ENCODE measurements around the gene FLYWCH1.

Gene FLYWCH1

DNA sequence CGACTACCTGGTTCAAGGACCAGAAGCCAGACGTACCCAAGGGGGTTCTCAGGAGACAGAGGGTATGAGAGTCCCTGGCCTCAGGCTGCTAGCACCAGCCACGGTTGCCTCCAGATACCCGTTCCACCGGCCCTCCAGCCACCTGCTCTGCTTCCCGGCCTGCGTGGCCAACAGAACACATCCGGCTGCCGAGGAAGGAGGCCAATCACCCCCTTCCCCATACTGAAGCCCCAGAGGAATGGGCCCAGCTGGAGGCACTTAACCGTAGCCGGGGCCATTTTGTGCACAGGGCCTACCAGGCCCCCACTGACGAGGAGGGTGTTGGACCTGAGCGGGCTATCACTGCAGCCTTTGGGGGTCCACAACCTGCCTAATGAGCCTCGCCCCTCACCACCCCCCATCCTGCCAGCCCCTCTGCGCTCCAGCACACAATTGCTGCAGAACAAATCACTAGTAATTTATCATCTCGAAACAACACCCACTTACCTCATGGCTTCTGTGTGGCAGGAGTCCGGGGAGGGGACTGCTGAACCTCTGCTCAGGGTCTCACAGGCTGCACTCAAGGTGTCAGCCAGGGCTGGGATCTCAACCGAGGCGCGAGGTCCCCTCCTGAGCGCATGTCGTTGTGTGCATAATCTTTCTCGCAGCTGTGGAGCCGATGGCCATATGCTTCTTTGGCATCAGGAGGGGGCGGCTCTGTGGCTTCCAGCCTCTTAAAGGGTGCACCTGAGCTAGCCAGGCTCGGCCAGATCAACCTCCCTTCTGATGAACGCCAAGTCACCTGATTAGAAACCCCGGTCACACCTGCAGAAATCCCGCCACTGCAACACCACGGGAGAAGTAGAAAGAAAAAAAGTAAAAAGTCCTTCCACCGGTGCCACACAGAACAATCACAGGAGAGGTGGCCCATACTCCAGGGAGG is 42.2 kb downstream of the FLYWCH1 start:
- DNase-seq (ENCODE audit: low read depth in 2 of 2): no peak

DNA sequence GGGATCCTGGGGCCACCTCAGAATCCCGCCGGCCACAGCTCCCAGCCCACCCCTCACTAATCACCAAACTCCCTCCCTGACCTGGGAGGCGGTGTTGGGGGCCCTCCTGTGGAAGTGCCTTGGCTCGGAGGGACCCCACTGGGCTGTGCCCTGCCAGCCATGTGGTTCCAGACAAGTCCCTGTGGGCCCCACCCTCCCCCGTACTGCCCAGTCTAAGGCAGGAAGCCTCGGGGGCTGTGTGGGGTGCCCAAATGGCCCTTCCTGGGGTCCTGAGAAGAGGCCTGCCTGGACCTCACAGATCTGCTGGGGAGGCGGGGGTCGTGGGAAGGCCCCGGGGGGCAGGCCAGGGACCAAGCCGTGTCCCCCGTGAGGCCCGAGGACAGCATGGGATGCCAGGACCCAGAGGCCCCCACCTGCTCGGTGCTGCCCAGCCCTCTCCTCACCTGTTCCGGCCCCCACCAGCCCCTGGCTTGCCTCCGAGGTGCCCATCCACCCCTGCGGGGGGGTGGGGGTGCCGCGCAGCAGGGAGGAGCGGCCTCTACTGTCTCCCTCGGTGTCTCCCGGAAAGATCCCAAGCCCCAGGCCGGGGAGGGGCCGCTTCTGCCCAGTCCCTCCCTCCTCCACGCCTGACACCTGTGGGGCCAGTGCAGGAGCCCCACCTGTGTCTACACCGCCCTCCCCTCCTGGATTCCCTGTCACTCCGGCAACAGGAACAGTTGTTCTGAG is 43.1 kb downstream of the FLYWCH1 start:
- DNase-seq (ENCODE audit: low read depth in 2 of 2): no peak

DNA sequence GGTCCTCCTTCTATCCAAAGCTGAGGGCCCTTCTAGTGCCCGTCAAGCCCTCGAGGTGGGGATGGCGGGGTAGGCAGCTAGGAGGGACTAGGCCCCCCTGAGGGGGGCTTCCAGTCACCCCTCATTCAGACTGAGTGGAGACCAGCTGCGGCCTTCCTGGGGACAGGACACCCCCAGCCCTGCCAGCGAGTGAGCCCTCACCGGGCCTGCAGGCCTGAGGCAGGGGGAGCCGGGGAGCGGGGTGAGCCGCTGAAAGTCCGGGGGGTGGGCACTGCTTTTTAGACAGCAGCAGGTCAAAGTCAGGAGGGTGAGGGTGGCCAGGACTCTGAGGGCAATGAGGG is 43.7 kb downstream of the FLYWCH1 start:
- no peak for DNase-seq (ENCODE audit: low read depth in 2 of 2)

DNA sequence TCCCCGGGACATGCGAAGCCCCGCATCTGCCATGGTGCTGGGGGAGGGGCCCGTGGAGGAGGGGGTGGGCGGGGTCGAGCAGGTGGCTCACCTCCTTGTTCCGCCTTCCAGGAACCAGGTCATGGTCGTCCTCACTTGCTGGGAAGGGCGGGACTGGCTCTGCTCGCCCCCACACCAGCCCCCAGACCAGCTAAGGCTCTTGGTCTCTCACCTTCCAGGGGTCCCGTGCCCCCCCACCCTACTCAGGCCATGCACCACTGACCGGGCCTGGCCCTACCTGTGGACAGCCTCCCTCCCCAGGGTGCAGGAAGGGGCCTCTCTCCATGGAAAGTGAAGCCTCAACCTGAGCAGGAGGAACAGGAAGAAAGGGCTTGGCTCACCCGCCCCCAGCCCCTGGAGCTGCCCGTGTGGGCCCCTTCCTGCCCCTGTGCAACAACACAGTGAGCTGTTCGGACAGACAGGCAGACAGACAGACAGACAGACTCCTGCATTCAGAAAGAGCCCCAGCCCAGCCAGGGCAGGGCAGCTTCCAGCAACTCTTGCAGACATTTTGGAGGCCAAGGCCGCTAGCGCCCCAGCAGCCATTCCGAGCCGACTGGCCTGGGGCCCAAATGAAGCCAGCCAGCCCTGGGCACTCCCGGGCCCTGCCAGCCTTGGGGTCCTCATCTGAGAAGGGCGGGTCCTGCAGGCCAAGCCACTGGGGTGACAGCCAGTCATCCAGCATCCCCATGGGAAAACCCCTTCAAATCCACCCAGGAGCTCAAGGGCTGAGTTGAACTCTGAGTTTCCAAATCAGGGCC is 44.2 kb downstream of the FLYWCH1 start:
- no peak for DNase-seq (ENCODE audit: low read depth in 2 of 2)

DNA sequence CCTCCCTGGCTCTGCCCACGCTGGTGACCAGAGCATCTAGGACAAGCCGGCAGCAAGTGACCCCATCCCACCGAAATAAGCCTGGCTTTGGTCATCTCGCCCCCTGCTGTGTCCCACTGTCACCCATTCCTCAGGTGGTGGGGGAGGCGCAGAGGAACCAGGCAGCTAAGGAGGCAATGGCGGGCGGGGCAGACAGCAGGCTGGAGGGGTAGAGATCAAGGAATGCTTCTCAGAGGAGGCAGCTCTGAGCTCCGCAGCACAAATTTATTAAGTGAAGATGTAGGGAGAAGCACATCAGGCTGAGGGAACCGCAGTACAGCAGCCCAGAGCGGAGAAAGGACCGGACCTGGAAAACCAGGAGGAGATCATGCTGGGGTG is 44.8 kb downstream of the FLYWCH1 start:
- no peak for DNase-seq (ENCODE audit: low read depth in 2 of 2)

DNA sequence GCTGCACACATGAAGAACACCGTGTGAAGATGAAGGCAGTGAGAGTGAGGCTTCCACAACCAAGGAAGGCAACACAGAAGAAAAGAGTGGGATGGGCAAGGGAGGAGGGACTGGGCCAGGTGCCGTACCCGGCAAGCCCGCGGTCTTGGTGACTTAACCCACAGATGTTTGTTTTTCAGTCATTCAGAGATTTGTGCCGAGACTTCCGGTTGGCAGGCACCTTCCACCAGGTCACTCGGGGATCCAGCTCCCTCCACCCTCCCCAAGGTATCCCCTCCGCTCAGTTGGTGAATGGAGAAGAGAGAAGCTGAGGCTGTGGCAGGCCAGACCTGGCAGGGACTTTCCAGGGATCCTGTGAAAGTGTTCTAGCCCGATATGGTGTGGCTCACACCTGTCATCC is 47.5 kb downstream of the FLYWCH1 start:
- DNase-seq (ENCODE audit: low read depth in 2 of 2): no peak

DNA sequence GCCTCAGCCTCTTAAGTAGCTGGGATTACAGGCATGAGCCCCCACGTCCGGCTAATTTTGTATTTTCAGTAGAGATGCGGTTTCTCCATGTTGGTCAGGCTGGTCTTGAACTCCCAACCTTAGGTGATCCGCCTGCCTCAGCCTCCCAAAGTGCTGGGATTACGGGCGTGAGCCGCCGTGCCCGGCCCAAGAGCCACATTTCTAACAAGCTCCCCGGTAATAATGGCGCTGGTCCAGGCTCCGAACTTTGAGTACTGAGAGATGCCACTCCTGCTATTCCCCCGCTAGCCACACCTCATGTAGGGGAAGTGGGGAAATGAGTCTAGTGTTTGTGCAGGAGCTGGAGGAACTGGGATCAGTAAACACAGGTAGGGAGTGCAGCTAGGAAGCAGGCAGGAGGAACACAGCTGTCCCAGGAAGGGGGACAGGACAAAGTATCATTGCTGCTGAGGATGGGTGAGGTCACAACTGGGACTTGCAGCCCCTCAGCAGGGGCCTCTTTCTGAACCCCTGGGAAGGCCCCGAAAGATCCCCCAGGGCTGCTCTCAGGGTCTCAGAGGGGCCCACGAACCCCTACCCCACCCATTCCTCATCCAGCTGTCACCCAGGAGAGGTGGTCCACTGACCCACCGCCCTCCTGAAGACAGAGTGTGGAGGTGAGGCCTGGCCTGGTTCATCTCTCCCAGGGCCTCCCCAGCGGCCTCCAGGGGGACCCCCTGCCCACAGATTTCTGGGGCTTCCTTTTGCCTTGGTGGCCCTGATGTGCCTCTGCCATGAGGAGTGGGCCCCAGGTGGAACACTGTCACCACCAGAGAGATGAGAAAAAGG is 48.7 kb downstream of the FLYWCH1 start:
- no peak for DNase-seq (ENCODE audit: low read depth in 2 of 2)

DNA sequence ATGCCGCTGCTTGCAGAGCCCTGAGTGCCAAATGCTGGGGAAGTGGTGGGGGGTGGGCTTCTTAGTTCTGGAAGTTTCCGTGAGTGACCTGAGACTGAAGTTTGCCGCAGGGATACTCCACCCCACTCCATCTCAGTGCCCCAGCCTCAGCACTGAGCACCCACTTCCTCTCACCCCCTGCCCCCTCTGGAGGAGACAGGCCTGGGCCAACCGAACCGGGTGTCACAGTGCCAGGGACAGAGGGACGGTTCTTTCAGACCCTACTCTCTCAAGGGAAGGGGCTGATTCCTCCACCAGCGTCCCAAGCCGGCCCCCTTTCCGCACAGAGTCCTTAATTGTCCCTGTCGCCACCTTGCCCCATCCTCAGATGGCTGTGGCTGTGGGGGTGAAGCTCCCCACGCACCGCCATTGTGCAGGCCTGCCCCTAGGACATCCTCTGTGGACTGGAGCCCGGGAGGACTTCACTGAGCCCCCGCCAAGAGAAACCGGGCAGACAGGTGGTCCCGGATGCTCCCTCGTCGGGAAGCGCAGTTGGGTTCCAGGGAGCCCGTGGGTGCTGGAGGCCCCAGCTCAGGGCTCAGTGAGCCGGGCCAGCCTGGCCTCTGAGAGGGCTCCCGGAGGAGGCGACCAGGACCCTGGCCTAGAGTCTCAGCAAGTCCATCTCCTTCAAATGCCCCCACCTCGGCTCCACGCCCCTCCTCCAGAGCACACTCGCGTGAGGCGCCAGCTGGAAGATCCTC is 50.8 kb downstream of the FLYWCH1 start:
- DNase-seq (ENCODE audit: low read depth in 2 of 2): no peak

DNA sequence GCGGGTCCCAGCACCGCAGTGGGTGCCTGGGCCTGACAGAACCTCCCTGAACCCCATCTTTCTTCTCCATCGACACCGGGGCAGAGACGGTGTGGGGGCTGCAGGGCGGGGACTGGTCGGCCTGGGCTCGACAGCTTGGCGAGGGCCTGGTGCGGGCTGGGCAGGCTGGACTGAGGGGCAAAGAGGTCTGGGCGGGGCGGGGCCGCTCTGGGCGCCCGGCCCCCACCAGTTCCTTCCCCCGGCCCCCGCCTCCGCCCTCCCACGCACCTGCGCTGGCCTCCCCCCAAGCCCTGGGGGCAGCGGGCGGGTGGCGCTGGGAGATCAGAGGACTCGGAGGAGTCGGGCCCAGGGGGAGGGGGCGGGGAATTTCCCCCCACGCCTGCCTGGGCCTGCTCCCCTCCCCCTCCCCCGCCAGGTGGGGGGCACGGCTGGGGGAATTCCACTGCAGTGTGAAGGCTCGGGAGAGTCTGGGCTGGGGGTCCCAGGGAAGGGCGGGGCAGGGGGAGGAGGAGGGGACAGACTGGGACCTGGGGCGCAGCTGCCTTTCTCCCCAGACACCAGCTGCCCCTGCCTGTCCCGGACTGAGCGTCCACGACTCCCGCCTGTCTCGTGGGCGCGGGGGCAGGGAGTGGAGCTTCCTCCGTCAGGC is 51.5 kb downstream of the FLYWCH1 start:
- no peak for DNase-seq (ENCODE audit: low read depth in 2 of 2)

DNA sequence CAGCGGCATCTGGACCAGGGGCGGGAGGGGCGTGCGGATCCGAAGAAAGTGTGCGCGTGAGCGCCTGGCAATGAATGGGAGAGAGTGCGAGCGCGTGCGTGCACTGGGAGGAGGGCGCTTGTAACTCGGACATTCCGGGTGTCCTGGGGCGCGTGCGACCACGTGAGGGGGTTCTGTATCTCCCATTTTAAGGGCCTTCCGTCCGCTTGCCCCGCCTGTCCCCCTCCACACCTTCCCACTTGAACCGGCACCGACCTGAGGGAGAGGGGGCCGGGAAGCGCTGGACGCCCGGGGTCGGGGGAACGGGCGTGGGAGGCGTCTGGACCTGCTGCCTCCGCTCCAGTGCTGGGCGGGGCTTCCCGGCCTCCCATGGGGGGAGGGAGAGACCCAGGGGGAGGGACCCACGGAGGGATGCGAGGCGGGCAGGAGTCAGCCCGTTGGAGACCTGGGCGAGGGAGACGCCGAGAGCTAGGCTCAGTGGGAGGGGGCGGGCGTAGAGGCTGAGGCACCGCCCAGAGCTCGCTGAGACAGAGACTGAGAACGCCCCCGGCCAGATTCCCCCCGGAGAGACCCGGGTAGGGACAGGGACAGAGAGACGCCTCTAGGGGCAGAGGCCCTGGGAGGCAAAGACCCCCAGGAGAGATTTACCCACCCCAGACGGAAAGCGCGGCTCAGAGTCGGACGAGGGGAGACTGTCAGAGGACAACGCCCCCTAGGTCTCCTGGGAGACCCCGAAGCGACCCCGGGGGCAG is 52.2 kb downstream of the FLYWCH1 start, which contains the start of gene KREMEN2:
TSS of gene KREMEN2 (plus strand) at position 553 of the 752 bp plus-strand sequence. CDS start 246 bp downstream, outside the sequence.
- no peak for DNase-seq (ENCODE audit: low read depth in 2 of 2)

DNA sequence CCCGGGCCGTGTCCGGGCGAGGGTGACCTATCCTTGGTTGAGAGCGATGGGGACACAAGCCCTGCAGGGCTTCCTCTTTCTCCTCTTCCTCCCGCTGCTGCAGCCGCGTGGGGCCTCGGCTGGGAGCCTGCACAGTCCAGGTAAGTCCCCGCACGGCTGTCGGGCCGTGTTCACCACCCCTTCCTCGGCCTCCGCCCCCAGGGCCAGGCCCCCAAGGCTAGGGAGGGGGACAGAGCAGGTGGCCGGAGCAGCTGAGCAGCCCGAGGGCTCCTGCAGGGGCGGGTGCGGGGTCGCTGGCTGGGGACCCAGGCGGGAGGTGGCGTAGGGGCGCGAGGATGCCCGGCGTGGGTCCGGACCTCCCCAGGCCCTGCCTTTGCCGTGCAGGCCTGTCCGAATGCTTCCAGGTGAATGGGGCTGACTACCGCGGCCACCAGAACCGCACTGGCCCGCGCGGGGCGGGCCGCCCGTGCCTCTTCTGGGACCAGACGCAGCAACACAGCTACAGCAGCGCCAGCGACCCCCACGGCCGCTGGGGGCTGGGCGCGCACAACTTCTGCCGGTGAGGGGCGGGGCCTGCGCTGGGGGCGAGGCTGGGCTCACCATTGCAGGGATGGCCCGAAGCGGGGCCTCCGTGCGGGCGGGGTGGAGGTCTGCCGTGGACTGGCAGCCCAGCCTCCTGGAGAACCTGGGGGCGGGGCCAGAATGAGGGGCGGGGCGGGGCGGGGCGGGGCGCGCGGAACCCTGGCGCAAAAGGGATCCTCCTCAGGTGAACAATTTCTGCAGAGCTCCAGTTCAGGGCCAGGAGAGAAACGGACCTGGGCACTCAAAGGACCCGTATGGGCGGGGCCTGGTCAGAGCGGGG is 53.0 kb downstream of the FLYWCH1 start:
- peak in 1 of 2 donors; percentile 57 for DNase-seq (ENCODE audit: low read depth in 2 of 2)

DNA sequence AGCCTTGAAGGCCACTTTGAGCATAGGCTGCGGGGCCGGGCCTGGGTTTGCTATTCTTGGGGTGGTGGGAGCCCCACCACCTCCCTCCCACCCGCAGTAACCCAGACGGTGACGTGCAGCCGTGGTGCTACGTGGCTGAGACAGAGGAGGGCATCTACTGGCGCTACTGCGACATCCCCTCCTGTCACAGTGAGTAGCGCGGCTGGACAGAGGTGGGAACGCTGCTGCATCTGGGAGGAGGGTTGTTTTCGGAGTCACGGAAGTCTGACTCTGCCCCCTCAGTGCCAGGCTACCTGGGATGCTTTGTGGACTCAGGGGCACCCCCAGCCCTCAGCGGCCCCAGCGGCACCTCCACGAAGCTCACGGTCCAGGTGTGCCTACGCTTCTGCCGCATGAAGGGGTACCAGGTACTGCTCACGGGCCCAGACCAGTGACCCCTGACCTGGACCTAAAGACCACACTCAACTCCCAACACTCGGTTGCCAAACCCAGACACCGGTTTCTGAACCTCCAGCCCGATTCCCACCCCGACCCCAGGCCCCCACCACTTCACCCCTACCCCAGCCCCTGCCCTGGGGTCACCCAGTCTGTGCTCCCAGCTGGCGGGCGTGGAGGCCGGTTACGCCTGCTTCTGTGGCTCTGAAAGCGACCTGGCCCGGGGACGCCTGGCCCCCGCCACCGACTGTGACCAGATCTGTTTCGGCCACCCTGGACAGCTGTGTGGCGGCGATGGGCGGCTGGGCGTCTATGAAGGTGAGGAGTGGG is 54.5 kb downstream of the FLYWCH1 start:
- no peak for DNase-seq (ENCODE audit: low read depth in 2 of 2)

DNA sequence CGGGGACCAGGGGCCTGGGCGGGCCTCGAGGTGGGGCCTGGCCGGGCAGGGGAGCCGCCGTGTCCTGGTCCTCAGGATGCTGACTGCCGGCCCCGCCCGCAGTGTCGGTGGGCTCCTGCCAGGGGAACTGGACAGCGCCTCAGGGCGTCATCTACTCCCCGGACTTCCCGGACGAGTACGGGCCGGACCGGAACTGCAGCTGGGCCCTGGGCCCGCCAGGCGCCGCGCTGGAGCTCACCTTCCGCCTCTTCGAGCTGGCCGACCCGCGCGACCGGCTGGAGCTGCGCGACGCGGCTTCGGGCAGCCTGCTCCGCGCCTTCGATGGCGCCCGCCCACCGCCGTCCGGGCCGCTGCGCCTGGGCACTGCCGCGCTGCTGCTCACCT is 55.1 kb downstream of the FLYWCH1 start:
- no peak for DNase-seq (ENCODE audit: low read depth in 2 of 2)

DNA sequence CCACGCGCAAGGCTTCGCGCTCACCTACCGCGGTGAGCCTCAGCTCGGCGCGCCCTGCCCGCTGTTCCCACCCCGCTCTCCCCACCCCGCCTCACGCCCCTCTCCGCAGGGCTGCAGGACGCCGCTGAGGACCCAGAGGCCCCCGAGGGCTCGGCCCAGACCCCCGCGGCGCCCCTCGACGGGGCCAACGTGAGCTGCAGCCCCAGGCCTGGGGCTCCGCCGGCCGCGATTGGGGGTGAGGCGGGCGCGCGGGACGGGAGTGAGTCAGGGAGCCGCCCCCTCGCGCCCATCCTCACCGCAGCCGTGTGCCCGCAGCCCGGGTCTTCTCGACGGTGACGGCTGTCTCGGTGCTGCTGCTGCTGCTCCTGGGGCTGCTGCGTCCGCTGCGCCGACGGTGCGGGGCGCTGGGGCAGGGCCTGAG is 55.5 kb downstream of the FLYWCH1 start:
- no peak for DNase-seq (ENCODE audit: low read depth in 2 of 2)

DNA sequence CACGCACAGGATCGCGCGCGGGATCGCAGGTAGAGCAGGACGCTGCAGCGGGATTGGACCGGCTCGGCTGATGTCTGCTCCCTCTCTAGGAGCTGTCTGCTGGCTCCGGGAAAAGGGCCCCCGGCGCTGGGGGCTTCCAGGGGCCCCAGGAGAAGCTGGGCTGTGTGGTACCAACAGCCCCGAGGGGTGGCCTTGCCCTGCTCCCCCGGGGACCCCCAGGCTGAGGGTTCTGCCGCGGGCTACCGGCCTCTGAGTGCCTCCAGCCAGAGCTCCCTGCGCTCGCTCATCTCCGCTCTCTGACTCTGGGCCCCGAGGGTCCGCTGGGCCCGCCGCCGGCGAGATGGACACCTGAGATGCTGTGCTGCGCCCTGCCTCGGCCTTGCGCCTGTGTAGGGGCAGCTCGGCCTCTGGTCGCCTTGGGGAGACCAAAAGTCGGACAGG is 56.0 kb downstream of the FLYWCH1 start:
- DNase-seq (ENCODE audit: low read depth in 2 of 2): no peak

DNA sequence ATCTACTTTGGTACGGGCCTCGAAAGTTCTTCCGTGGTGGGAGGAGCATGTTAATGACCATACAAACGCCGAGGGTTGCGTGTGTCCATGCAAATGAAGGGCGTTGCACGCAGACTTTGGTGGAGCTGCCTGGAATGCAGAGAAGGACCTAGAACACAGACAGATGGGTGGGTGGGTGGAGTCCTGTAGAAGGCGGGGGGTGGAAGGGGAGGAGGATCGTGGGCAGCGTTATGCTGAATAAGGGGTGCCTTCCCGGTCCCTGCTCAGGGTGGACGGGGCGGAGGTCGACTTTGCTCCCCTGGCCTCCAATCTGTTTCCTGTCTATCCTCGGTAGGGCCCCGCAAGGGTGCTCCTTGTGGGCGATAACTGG is 56.6 kb downstream of the FLYWCH1 start:
- no peak for DNase-seq (ENCODE audit: low read depth in 2 of 2)

DNA sequence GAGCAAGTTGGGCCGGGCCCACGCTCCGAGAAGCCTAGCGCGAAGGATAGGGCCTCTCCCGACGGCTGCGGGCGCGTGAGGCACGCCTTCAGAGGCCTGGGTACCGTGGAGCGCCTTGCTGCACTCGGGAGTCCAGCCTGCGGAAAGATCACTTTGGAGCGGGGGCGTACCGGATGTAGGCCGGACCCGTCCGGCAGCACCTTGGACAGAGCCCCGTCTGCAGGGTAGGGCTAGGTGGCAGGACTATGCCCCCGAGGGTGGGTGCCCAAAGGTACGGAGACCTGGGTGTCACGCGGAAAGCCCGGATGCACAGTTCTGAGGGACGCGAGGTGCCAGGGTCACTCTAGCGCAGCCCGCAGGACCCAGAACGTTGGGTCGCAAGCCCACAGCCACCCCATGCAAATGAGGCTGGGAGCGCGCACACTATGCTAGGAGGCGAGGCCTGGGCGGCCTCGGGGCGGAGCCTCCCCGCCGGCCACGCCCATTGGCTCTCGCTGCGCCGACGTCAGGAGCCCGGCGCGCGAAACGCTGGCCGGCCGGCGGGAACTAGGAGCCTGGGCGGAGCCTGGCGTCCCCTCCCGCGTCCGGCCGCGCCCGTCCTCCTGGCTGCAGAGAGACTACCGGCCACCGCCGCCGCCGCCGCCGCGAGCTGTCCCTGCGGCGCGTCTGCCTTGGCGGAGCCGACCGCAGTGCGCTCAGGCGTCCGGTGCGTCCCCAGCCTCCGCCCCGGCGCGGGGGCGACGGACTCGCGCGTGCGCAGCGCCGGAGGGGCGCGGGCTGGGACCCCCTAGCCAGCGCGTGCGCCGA is 57.2 kb downstream of the FLYWCH1 start, which contains the start of gene PAQR4:
TSS of gene PAQR4 (plus strand) at position 611 of the 807 bp plus-strand sequence. CDS start 327 bp downstream, outside the sequence.
- peak; percentile 61 to 76 for DNase-seq (ENCODE audit: low read depth in 2 of 2)

Data from activated CD4-positive, alpha-beta T cell treated with anti-CD3 and anti-CD28 coated beads for 24 hours (primary cell).